NCI-H446 (cell line): ENCODE data around the gene ENTPD6.
A peak's percentile ranks its signal among the peaks of the same experiment; 100 is the strongest.
"Not testable (repeated sequence)": the region's sequence is repeated elsewhere in the genome, so short reads cannot be mapped to it uniquely, and the experiment has no call there.

Experiments
- DNase-seq, 2 experiments: peaks; one replicate each; lab custom pipeline; 2025; lab: John Stamatoyannopoulos, UW

The ENTPD6 gene

DNA sequence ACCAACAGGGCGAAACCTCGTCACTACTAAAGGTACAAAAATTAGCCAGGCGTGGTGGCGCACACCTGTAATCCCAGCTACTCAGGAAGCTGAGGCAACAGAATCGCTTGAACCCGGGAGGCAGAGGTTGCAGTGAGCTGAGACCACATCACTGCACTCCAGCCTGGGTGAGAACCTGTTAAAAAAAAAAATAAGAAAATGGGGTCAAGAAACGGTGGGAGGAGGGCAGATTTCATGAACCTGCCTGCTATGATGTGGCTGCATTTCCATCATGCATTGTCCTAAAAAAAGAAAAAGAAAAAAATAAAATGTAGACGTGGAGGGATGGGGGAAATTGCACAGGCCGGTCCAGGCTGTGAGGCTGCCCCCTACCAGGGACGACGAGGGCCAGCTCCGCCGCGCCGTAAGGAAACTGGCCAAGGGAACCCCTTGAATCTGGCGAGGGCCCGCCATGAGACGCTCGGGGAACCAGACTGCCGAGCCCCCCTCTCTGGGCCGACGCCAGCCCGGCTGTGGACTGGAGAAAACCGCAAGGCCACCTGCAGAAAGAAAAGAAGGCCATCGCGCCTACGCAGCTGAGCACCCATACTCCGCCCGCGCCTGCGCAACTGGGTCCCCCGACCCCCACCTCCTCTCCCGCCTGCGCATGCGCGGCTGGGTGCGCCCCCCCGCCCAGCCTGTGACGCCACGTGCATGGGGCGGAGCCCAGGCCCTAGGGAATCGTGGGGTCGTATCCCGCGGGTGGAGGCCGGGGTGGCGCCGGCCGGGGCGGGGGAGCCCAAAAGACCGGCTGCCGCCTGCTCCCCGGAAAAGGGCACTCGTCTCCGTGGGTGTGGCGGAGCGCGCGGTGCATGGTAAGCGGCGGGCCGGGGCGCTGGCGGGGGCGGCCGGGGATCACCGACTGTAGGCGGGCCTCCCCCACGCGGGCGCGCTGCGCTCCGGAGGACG lies at the start of gene ENTPD6:
Gene ENTPD6, plus strand, starts transcription at position 699 of the 948 bp plus-strand sequence. CDS start 10,825 bp downstream, outside the sequence.
- DNase-seq, result peak; percentile 77 to 94

DNA sequence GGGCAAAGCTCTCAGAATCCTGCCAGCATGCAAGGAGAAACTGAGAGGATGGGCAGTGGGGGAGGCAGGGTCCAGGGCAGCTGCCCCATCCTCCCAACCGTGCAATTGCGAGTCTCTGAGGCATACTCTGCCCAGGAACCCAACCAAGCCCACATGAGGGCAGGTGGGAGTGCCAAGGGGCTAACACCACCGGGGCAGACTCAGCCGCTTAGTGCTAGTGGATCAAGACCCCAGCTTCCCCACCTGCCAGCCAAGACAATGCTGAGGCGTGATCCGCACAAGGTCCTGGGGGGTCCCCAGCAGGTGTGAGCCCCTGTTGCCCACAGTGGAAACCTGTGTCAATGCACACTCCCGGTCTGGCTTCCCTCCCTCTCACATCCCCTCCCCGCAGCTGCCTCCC lies 48.5 kb upstream of the ENTPD6 start:
- DNase-seq, result no peak

DNA sequence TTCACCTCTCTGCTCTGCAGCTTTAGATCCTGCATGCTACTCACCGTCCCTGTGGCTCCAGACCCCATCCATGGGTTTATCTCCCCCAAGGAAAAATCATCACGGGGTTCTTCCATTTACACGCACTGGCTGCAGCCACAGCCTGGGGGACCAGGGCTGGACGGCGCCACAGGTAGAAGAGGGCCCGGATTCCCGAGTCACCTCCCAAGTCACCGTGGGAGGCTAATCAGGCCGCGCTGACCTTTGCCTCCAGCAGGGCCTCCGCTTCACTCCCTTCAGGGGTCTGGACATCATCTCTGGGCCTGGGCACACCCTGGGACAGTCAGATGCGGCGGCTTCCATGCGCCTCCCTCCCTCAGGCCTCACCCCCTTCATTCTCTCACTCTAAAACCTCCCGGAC lies 47.8 kb upstream of the ENTPD6 start:
- no peak for DNase-seq

DNA sequence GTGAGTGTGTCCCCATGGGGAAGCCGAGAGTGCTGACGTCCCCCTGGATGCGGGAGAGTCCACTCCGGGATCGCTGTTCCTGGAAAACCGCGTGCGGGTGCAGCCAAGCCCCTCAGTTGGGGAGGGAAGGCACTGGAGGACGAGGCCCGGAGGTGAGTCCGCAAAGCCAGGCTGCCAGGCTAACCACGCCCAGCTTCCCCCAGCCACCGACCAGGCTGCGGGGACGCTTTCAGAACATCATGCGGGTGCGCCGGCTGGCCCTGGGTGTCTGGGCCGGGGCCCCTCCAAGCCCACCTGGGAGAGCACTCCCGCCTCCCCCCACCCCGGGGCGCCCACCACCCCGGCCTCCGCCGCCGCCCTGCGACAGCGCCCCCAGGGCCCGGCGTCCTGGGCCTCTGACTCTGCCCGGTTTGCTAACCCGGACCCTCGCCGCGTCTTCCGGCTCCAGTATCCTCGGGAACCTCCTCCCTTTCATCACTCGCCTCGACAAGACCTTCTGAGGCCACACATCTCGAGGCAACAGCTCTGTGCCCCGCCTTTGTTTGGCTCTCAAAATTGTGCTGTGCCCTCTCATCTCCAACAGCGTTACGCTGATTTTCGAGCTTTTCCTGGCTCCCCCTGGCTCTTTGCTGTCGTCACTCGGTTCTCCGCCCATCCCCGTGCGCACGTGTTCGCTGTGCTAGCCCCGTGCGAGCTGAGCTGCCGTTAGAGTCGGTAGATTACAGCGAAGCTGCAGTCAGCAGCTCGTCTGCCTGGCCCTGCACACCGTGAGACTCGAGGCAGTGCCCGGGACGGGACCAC lies 47.1 kb upstream of the ENTPD6 start:
- no peak for DNase-seq

DNA sequence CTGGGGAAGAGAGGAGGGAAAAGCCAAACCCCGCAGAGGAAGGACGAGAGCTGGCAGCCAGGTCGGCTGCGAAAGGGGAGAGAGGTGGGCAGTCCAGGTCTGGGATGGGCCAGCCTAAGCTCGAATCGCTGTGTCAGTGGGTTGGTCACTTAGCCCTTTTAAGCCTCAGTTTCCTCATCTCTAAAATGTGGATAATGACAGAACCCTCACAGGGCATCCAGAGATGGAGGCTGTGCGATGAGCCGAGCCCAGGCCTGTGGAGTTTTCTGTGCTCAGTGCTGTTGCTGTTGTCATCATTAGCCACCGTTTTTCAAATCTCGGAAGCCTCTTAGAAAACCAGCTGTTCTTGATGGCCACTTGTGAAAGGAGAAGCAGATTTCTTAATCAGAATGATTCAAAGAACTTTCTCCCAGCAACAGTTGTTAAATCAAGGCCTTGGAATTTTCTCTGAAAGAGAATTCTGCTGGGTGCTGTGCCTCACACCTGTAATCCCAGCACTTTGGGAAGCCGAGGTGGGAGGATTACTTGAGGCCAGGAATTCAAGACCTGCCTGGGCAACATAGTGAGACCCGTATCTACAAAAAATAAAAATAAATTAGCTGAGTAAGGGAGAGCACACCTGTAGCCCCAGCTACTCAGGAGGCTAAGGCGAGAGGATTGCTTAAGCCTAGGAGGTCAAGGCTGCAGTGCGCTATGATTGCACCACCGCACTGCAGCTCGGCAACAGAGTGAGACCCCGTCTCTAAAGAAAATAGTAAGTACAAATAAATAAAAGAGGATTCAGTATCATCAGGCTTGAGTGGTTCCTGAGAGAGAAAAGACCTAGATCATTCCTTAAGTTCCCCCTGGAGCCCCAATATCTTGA lies 46.3 kb upstream of the ENTPD6 start:
- no peak for DNase-seq

DNA sequence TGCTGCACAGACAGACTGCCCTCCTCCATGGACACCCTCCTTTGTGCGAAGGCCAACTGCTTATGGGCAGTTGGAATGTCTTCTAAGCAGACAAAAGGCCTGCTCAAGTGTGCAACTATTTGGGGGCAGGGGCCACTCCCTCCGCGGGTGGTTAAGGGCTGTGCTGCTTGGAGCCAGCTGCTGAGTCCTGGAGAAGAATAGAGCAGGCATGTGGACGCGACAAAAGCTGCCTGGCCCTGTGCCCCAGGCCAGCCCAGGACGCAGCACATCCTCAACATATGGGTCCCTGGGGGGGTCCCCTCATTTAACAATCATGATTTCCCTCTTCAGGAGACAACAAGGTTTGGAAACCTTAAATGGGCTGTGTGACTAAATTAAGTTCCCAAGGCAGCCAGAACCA lies 45.5 kb upstream of the ENTPD6 start:
- peak in 1 of 2 experiments; percentile 69 for DNase-seq

DNA sequence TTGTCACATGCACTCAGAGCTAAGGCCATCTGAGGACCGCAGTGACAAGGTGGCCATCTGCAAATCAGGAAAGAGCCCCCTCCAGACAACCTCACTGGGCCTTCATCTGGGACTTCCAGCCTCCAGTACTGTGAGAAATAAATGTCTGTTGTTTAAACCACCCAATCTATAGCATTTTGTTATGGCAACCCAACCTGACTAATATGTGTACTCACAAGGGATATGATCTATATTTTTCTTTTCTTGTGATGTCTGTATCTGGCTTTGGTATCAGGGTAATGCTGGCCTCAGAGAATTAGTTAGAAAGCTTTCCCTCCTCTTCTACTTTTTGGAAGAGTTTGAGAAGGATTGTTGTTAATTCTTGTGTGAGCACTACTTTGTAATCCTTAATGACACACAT lies 37.5 kb upstream of the ENTPD6 start:
- DNase-seq, result no peak

DNA sequence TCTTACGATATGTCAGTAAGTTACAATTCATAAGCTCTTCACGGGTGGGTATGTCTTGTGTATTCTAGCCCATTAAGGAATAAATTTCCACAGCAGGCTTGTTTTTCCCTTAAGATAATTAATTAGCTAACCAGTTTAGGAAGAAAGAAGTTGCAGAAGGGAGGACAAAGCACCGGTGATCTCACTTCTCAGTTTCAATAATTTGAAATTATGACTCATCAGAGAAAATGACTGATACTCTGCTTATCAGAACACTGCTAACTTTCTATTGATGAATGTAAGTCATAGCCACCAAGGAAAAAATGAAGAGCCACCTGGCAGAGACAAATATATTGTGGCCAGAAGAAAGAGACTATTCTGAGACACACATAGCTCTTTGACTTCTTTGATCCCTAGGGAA lies 35.0 kb upstream of the ENTPD6 start:
- DNase-seq, result no peak

DNA sequence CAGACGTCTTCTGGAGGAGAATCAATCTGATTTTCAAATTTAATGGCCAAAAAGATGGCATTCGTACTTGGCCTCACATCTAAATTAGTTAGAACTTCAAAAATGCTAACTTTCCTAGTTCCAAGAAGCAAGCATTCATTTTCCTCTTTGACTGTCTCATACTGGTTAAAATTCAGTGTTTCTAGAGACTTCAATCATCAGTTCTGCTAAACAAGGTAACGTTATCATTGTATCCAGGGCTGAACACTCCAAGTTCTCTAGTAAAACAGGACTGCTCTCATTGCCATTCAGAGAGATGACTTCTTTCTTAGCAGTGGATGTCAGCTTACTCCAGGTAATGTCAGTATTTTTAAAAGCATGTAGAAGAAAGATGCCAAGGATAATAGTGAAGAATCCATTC lies 34.6 kb upstream of the ENTPD6 start:
- no peak for DNase-seq

DNA sequence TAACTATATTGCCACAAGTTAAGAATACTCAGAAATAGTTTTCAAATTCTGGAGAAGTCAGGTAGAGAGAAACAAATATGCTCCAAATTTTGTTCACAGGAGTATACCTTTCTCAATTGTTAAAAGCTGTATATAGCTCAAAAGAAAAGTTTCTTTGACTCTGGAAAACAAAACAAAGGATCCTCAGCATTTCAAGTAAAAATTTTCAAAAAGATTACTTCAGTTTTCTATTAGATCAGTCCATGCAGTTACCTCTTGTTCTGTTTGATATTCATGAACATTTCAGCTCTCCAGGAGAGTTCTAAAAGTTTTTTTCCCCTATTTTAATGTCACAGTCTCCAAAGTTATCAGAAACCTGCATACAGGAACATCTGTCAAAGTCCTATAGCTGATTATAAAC lies 30.4 kb upstream of the ENTPD6 start:
- DNase-seq, result no peak

DNA sequence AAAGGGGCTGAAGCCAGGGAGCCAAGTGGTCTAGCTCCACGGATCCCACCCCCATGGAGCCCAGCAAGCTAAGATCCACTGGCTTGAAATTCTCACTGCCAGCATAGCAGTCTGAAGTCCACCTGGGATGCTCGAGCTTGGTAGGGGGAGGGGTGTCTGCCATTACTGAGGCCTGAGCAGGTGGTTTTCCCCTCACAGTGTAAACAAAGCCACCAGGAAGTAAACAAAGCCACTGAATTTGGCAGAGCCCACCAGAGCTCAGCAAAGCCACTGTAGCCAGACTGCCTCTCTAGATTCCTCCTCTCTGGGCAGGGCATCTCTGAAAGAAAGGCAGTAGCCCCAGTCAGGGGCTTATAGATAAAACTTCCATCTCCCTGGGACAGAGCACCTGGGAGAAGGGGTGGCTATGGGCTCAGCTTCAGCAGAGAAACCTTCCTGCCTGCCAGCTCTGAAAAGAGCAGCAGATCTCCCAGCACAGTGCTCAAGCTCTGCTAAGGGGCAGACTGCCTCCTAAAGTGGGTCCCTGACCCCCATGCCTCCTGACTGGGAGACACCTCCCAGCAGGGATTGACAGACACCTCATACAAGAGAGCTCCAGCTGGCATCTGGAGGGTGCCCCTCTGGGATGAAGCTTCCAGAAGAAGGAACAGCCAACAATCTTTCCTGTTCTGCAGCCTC lies 29.3 kb upstream of the ENTPD6 start:
- not testable (repeated sequence) for DNase-seq

DNA sequence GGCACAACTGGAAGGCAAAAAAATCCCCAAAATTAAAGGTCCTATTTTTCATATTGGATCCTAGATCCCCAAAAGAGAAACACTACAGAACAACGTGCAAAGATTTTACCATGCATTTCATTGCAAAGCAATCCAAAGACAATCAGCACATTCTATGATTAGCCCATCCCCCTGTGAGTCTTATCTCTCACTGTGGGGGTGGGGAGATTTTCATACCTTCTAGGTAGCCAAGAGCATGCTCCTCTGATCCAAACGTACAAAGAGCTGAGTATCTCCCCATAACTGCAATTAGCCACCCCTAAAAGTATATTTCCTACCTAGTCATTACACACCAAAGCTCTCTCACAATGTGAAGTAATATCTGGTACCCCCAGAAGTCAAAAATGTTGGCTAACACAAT lies 22.2 kb upstream of the ENTPD6 start:
- no peak for DNase-seq

DNA sequence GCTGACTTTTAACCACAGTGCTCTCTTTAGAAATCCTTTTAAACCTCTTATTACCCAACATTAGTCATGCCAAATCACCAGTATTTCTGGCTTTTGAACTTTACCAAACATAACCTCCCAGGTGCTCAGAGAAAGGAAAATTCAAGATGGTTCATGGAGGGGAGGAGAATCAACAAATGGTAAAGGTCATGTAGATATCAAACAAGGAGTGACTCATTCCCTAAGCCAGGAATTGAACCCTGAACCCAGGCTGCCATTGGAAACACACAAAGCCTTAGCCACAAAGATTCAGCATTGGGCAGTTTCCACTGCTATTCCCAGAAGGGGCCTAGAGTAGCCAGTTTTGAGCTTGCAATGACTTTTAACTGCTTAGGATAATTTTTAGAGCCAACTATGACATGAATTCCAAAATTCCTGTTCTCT lies 21.6 kb upstream of the ENTPD6 start:
- DNase-seq, result no peak

DNA sequence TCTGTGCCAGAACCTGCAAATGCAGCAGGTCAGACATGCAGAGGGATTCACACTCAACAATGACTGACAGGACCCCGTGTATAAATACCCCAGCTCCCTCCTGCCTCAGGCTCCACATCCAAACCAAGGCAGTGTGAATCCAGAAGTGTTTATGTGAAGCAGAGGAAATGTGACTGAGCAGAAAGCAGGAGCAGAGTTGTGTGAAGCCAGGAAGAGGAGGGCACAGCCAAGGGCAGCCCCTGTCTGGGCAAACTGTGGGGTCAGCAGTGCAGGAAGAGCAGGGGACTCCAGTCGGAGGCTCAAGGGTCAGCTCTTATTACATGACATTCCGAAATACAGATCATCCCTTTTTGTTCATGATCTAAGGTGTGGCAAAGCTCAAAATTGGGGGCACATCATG lies 19.3 kb upstream of the ENTPD6 start:
- DNase-seq, result no peak

DNA sequence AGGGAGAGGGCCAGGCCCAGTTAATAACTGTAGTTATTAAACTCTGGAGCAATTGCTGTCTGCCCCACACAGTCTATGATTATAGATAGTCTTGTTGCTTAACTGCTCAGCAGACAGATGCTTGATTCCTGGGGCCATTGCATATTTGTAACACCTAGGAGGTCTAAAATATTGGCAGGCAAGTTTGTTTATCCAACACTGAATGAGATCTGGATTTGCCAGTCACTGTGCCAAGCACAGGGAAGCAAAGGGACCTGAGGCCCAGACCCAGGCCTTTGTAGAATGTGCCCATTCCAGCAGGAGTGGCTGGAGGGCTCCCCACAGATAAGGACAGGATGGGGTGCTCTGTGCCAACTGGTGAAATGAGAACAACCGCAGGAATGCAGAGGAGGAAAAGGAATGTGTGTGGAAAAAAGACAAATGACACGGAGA lies 17.6 kb upstream of the ENTPD6 start:
- DNase-seq, result peak in 1 of 2 experiments; percentile 10

DNA sequence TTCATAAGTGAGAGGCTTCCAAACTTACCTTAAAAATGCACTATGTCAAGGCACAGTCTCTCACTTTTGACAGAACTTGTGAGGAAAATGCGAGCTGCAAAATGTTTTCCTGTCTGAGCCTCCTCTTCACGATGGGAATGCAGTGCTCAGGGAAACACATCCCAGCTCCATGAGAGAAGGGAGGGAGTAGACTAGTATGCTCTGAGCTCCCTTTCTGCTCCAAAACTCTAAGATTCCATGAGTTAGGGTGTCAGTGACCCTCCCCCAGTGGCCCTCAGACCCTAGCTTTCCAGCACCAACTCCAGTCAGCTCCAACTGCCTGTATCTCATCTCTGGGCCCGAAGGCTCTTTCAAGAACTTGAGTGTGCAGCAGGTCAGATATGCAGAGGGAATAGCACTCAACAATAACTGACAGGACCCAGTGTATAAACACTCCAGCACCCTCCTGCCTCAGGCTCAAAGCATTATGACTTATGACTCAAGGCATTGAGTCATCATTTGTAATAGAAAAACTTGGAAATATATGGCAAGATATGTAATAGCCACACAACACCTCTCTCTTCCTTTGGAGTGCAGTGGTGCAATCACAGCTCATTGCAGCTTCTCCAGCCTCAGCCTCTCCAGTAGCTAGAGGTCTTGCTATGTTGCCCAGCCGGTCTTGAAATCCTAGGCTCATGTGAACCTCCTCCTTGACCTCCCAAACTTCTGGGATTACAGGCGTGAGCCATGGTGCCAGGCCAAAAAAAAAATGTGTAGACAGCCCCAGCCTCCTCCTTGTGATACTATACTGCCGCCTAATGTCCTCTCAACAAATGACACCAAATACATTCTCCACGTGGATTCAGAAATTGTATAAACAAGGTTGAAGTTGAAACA lies 16.7 kb upstream of the ENTPD6 start:
- DNase-seq, result peak; percentile 26 to 58

DNA sequence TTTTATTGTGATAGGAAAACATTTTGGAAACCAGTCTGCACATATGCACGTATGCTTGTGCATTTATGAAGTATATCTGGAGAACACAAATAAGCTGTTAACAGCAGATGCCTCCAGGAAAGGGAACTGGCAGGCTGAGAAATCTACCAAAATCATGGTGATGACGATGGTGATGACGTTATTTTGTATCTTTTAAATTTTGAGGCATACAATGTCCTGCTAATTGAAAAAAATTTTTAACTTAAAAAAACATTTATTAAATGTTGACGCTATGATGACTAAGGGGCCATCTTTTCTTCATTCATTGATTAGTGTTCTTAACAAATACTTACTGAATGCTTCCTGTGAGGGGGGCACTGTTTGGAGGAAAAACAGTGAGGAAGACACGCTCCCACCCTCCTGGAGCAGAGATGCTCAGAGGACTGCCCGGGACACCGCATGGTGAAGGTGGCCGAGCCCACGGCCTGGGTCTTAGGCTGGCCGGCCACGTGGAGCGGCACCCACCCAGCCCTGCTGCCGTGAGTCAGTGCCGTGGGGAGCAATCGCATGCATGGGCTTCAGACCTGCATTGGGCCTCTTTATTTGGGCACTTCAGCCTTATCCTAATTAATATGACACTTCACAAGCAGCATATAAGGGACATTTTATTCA lies 15.9 kb upstream of the ENTPD6 start:
- DNase-seq, result no peak

DNA sequence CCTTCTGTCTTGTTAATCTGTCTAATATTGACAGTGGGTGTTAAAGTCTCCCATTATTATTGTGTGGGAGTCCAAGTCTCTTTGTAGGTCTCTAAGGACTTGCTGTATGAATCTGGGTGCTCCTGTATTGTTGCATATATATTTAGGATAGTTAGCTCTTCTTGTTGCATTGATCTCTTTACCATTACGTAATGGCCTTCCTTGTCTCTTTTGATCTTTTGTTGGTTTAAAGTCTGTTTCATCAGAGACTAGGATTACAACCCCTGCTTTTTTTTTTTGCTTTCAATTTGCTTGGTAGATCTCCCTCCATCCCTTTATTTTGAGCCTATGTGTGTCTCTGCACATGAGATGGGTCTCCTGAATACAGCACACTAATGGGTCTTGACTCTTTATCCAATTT lies 11.1 kb upstream of the ENTPD6 start:
- not testable (repeated sequence) for DNase-seq

DNA sequence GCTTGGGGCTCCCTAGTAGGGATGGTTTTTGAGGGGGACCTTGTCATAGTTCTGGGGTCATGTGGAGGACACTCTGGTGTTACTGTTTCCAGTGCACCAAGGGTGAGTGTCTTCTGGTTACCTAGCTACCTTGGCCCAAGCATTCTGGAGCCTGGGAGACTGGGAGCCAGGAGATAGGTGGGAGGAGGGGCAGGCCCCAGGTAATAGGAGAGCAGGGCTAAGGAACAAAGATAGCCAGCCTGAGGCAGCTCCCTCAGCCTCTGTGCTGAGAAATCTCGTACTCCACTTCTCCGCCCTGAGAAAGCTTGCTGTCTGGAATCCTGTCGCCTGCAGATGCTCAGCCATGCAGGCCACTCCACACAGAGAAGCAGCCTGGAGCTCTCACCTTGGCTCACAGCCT lies 8.3 kb upstream of the ENTPD6 start:
- no peak for DNase-seq

DNA sequence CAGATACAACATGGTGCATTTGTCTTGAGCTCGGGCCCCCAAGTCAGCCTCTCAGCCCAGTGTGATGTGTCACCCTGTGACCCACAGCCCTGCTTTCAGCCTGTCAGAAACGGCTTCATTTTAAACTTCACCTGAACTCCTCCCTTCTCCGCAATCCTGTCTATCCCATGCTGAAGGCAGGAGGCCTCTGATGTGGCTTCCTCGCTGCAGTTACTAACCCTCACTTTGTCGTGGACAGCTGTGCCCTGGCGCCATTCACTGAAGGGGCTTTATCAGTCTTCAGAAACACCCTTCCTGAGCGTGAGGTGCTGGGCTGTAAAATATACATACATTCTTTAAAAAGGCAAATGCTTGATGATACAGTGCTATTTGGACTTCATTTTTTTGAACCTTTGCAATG lies 7.9 kb upstream of the ENTPD6 start:
- DNase-seq, result no peak
